GM12873 (cell line): ENCODE data around the gene SPECC1.

ENCODE experiments used
- CTCF ChIP-seq: IDR thresholded peaks from 2 replicates; pipeline ENCODE4 v1.5.1; 2012; ENCODE audit warnings: low read depth, mild to moderate bottlenecking, moderate library complexity, low read length, control low read depth; ENCODE audit not compliant: insufficient read depth; ENCODE audit errors: missing control alignments

SPECC1 gene

DNA sequence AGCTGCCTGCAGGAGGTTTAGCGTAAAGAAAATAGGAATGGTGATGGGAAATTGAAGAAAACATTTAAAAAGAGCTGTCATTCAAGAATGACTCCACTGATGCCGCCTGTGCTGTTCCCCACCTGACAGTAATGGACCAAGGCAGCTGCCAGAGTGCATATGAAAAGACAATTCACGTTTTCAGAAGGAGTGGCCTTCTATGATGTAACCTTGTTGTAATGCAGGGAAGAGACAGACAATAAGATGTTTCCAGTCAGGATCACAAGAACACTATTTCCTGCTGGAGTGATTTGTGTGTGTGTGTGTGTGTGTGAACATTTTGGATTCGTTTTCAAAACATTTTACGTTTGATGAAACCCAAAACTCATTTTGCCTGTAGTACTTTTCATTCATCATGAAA lies 254.4 kb downstream of the SPECC1 start:
- no peak for TF ChIP-seq CTCF

GRCh38 chr17:20264996-20265395 lies 255.8 kb downstream of the SPECC1 start:
- TF ChIP-seq CTCF = no peak

GRCh38 chr17:20266806-20267458 lies 257.8 kb downstream of the SPECC1 start:
- no peak for TF ChIP-seq CTCF

GRCh38 chr17:20267459-20267842 lies 258.3 kb downstream of the SPECC1 start:
- TF ChIP-seq CTCF = no peak

GRCh38 chr17:20270369-20270768 lies 261.2 kb downstream of the SPECC1 start:
- TF ChIP-seq CTCF = no peak

- TF ChIP-seq CTCF = no peak
These were observed 262.0 kb downstream of the SPECC1 start for GRCh38 chr17:20271011-20271610.

- no peak for TF ChIP-seq CTCF
These were observed 264.8 kb downstream of the SPECC1 start for GRCh38 chr17:20273741-20274500.
